ENCODE results near the gene KRT77. TPM values are rescaled to one million over a fixed set of nuclear protein-coding genes. Genes with fewer than 3 reads are reported as not detected.

KRT77 gene
- total RNA-seq, 2 donors from 2014 or later = not detected

- H3K4me1 ChIP-seq (ENCODE audit: control insufficient read depth, insufficient read depth, low read length) = no peaks in the 10 kb centered on the region
- no peaks in the 10 kb centered on the region for H3K9me3 ChIP-seq (ENCODE audit: control insufficient read depth, low read length)
- no peak overlapping the region for H3K4me3 ChIP-seq (ENCODE audit: low read length)
- TF ChIP-seq, protein P1, sequence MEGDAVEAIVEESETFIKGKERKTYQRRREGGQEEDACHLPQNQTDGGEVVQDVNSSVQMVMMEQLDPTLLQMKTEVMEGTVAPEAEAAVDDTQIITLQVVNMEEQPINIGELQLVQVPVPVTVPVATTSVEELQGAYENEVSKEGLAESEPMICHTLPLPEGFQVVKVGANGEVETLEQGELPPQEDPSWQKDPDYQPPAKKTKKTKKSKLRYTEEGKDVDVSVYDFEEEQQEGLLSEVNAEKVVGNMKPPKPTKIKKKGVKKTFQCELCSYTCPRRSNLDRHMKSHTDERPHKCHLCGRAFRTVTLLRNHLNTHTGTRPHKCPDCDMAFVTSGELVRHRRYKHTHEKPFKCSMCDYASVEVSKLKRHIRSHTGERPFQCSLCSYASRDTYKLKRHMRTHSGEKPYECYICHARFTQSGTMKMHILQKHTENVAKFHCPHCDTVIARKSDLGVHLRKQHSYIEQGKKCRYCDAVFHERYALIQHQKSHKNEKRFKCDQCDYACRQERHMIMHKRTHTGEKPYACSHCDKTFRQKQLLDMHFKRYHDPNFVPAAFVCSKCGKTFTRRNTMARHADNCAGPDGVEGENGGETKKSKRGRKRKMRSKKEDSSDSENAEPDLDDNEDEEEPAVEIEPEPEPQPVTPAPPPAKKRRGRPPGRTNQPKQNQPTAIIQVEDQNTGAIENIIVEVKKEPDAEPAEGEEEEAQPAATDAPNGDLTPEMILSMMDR (conservative IDR thresholded peaks at IDR 0.05) = no peak
- H3K27ac ChIP-seq (ENCODE audit: low read depth, low read length) = no peak overlapping the region
- H3K36me3 ChIP-seq (ENCODE audit: control insufficient read depth, insufficient read depth, low read length) = no peaks in the 10 kb centered on the region
- Mint-ChIP-seq H3K27ac (no peak overlapping the region), H3K27me3 (ENCODE audit: insufficient read depth) (peaks cover 28% of the 10 kb centered on the region), H3K9me3 (no peaks in the 10 kb centered on the region), H3K4me1 (no peaks in the 10 kb centered on the region), H3K36me3 (ENCODE audit: low read depth) (no peaks in the 10 kb centered on the region), H3K4me3 (no peak overlapping the region)
- H3K9ac ChIP-seq (ENCODE audit: extremely low read depth, low read length, poor library complexity, severe bottlenecking) = no peak overlapping the region
- H3K27me3 ChIP-seq (ENCODE audit: control insufficient read depth, insufficient read depth, low read length, poor library complexity, severe bottlenecking) = peaks cover 29% of the 10 kb centered on the region
- no peak for DNase-seq
- 83% methylated on average over 2 of the region's 2 CpGs; no CpG with 5 or more reads in 1 of the 2 experiments for WGBS, 2 experiments (ENCODE audit: insufficient coverage in 1 of 2, insufficient read length in 1 of 2)
Measured at GRCh38 chr12:52722680-52723079, 19.4 kb upstream of the KRT77 start.

- no peaks in the 10 kb centered on the region for H3K36me3 ChIP-seq (ENCODE audit: control insufficient read depth, insufficient read depth, low read length)
- peaks cover 32% of the 10 kb centered on the region for H3K27me3 ChIP-seq (ENCODE audit: control insufficient read depth, insufficient read depth, low read length, poor library complexity, severe bottlenecking)
- H3K9me3 ChIP-seq (ENCODE audit: control insufficient read depth, low read length) = no peaks in the 10 kb centered on the region
- Mint-ChIP-seq H3K27me3 (ENCODE audit: insufficient read depth) (peaks cover 30% of the 10 kb centered on the region), H3K27ac (no peak overlapping the region), H3K36me3 (ENCODE audit: low read depth) (no peaks in the 10 kb centered on the region), H3K4me1 (no peaks in the 10 kb centered on the region), H3K4me3 (no peak overlapping the region), H3K9me3 (no peaks in the 10 kb centered on the region)
- no peak overlapping the region for H3K27ac ChIP-seq (ENCODE audit: low read depth, low read length)
- H3K4me3 ChIP-seq (ENCODE audit: low read length) = no peak overlapping the region
- H3K4me1 ChIP-seq (ENCODE audit: control insufficient read depth, insufficient read depth, low read length) = no peaks in the 10 kb centered on the region
- H3K9ac ChIP-seq (ENCODE audit: extremely low read depth, low read length, poor library complexity, severe bottlenecking) = no peak overlapping the region
- TF ChIP-seq, protein P1 (conservative IDR thresholded peaks at IDR 0.05) = no peak
- DNase-seq = no peak
- 64 to 65% methylated on average over 3 of the region's 3 CpGs for WGBS, 2 experiments (ENCODE audit: insufficient coverage in 1 of 2, insufficient read length in 1 of 2)
Measured at GRCh38 chr12:52721838-52722470, 18.6 kb upstream of the KRT77 start.

GRCh38 chr12:52720365-52720886 is 17.1 kb upstream of the KRT77 start:
- H3K27me3 Mint-ChIP-seq (ENCODE audit: insufficient read depth) = peaks cover 42% of the 10 kb centered on the region
- no peaks in the 10 kb centered on the region for H3K36me3 Mint-ChIP-seq (ENCODE audit: low read depth)
- no peaks in the 10 kb centered on the region for H3K4me1 ChIP-seq (ENCODE audit: control insufficient read depth, insufficient read depth, low read length)

More at GRCh38 chr12:52720365-52720886, 17.1 kb upstream of the KRT77 start:
- 83 to 88% methylated on average over 5 to 8 of the region's 8 CpGs for WGBS, 2 experiments (ENCODE audit: insufficient coverage in 1 of 2, insufficient read length in 1 of 2)
- Mint-ChIP-seq H3K9me3 (no peaks in the 10 kb centered on the region), H3K27ac (no peak overlapping the region), H3K4me1 (no peaks in the 10 kb centered on the region), H3K4me3 (no peak overlapping the region)
- H3K36me3 ChIP-seq (ENCODE audit: control insufficient read depth, insufficient read depth, low read length) = no peaks in the 10 kb centered on the region
- no peak overlapping the region for H3K27ac ChIP-seq (ENCODE audit: low read depth, low read length)
- no peaks in the 10 kb centered on the region for H3K9me3 ChIP-seq (ENCODE audit: control insufficient read depth, low read length)
- H3K9ac ChIP-seq (ENCODE audit: extremely low read depth, low read length, poor library complexity, severe bottlenecking) = no peak overlapping the region
- H3K4me3 ChIP-seq (ENCODE audit: low read length) = no peak overlapping the region
- TF ChIP-seq, protein P1 (conservative IDR thresholded peaks at IDR 0.05) = no peak
- peaks cover 32% of the 10 kb centered on the region for H3K27me3 ChIP-seq (ENCODE audit: control insufficient read depth, insufficient read depth, low read length, poor library complexity, severe bottlenecking)
- no peak for DNase-seq
